Measurements from ENCODE around the gene CPNE7. TPM values are rescaled to one million over a fixed set of nuclear protein-coding genes. Genes with fewer than 3 reads are reported as not detected.

CPNE7 gene
- total RNA-seq, 4 donors from 2014 or later, result 0.44 to 1.1 TPM; not detected in 2

DNA sequence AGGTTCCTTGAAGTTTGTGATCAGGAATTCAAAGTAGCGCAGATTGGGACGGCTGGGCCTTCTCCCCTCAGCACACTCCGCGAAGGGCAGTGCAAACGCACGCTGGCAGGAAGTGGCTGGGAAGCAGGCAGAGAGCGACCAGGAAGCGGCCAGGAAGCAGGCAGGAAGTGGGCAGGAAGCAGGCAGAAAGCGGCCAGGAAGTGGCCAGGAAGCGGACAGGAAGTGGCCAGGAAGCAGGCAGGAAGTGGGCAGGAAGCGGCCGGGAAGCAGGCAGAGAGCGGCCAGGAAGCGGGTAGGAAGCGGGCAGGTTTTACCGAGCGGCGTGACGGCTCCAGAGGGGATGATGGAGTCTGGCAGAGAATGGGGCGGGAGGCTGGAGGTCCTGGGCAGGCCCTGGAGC is 41.1 kb downstream of the CPNE7 start:
- H3K27me3 ChIP-seq, result no peaks in the 10 kb centered on the region
- WGBS, 2 donors, result 77 to 79% methylated on average over 20 of the region's 20 CpGs

DNA sequence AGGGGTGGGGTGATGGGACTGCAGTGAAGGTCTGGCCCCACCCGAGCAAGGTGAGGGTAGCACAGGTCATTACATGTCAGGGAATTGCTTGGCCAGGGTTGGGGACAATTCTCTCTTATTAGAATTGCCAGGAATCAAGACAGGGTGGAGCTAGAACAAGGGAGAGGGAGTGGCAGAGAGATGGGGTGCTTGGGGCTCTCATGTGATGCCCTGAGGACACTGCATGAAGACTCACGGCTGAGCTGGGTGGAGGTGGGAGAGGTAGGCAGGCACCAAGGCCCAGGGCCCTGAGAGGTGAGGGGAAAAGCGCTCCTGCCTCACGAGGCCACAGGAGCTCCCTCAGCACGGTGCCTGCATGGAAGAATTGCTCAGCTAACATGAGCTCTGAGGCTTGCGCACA is 41.5 kb downstream of the CPNE7 start:
- H3K27ac ChIP-seq, result no peak overlapping the region
- peaks cover 0 to 4% of the 10 kb centered on the region in 2 donors for H3K4me1 ChIP-seq
- 64 to 71% methylated on average over 6 of the region's 6 CpGs for WGBS, 2 donors
- no peak for TF ChIP-seq POLR2A (IDR thresholded peaks at IDR 0.05)
- TF ChIP-seq, protein P1, sequence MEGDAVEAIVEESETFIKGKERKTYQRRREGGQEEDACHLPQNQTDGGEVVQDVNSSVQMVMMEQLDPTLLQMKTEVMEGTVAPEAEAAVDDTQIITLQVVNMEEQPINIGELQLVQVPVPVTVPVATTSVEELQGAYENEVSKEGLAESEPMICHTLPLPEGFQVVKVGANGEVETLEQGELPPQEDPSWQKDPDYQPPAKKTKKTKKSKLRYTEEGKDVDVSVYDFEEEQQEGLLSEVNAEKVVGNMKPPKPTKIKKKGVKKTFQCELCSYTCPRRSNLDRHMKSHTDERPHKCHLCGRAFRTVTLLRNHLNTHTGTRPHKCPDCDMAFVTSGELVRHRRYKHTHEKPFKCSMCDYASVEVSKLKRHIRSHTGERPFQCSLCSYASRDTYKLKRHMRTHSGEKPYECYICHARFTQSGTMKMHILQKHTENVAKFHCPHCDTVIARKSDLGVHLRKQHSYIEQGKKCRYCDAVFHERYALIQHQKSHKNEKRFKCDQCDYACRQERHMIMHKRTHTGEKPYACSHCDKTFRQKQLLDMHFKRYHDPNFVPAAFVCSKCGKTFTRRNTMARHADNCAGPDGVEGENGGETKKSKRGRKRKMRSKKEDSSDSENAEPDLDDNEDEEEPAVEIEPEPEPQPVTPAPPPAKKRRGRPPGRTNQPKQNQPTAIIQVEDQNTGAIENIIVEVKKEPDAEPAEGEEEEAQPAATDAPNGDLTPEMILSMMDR (IDR thresholded peaks at IDR 0.05), result no peak
- H3K9me3 ChIP-seq, result no peaks in the 10 kb centered on the region
- no peak for DNase-seq
- intact Hi-C loops (cut with DNase I), result no loop called here
- H3K36me3 ChIP-seq, result no peaks in the 10 kb centered on the region
- H3K4me3 ChIP-seq (replicated peaks in 1 of 3), result no peak overlapping the region
- H3K27me3 ChIP-seq, result no peaks in the 10 kb centered on the region

More for the DNA sequence above, 41.1 kb downstream of the CPNE7 start:
- Histone ChIP-seq H3K4me3 (replicated peaks in 1 of 3) (no peak overlapping the region), H3K36me3 (no peaks in the 10 kb centered on the region), H3K4me1 (peaks cover 0 to 4% of the 10 kb centered on the region in 2 donors), H3K9me3 (no peaks in the 10 kb centered on the region), H3K27ac (no peak overlapping the region)
- DNase-seq, result no peak
- intact Hi-C loops (cut with DNase I), result no loop called here
- TF ChIP-seq, protein P1 (IDR thresholded peaks at IDR 0.05), result no peak
- no peak for TF ChIP-seq POLR2A (IDR thresholded peaks at IDR 0.05)

DNA sequence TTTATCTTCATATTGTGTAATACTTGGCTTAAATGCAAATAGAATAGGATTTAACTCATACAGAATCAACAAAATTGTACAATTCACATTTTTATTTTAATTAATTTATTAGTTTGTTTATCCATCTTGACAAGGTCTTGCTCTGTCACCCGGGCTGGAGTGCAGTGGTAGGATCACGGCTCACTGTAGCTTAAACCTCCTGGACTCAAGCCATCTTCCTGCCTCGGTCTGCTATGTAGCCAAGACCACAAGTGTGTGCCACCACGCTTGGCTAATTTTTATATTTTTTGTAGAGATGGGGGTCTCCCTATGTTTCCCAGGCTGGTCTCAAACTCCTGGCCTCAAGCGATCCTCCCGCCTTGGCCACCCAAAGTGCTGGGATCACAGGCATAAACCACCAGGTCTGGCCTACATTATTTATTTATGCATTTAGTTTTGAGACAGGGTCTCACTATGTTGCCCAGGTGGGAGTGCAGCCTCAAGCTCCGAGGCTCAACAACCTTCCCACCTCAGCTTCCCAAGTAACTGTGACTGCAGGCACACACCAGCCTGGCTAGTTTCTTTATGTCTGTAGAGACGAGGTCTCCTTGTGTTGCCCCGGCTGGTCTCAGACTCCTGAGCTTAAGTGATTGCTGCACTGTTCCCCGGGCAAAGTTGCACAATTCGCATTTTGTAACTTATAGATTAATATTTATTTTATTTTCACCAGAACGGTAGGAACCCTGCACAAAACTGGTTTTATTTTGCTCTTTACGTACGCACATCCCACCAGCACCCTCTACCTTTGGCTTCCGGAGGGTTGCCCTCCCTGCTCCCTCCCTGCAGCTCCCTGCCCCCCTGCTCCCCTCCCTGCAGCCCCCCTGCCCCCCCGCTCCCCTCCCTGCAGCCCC is 42.8 kb downstream of the CPNE7 start:
- H3K4me1 ChIP-seq, result peaks cover 0 to 4% of the 10 kb centered on the region in 2 donors
- TF ChIP-seq, protein P1 (IDR thresholded peaks at IDR 0.05), result no peak
- no peak for TF ChIP-seq POLR2A (IDR thresholded peaks at IDR 0.05)
- intact Hi-C loops (cut with DNase I), result no loop called here
- H3K4me3 ChIP-seq (replicated peaks in 1 of 3), result no peak overlapping the region
- no peak overlapping the region for H3K27ac ChIP-seq
- DNase-seq, result peak; percentile 14 to 34
- WGBS, 2 donors, result 39 to 45% methylated on average over 16 of the region's 16 CpGs
- H3K36me3 ChIP-seq, result no peaks in the 10 kb centered on the region
- H3K27me3 ChIP-seq, result no peaks in the 10 kb centered on the region
- H3K9me3 ChIP-seq, result no peaks in the 10 kb centered on the region

DNA sequence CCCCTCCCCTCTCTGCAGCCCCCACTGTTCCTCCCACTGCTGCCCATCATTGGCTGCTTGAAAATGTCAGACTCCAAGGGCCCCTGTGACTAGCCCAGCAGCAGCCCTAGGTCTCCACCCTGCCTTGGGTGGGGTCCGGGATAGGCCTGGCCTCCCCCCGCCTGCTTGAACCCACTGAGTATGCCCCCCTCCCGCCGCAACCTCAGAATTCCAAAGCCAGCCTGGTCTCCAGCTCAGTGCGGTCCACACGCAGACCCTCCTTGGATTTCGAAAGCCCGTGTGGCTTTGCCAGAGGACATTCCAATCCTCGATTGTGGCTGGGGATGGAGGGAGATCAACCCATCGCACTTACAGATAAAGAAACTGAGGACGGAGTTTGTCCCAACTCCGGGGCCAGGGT is 44.3 kb downstream of the CPNE7 start:
- Histone ChIP-seq H3K27ac (no peak overlapping the region), H3K4me3 (replicated peaks in 1 of 3) (no peak overlapping the region), H3K4me1 (peaks cover 0 to 4% of the 10 kb centered on the region in 2 donors), H3K9me3 (no peaks in the 10 kb centered on the region), H3K36me3 (no peaks in the 10 kb centered on the region), H3K27me3 (no peaks in the 10 kb centered on the region)
- WGBS, 2 donors, result 44% methylated on average over 9 of the region's 12 CpGs; no CpG with 5 or more reads in 1 of the 2 donors
- intact Hi-C loops (cut with DNase I), result no loop called here
- DNase-seq, result no peak
- no peak for TF ChIP-seq POLR2A (IDR thresholded peaks at IDR 0.05)
- TF ChIP-seq, protein P1 (IDR thresholded peaks at IDR 0.05), result no peak

DNA sequence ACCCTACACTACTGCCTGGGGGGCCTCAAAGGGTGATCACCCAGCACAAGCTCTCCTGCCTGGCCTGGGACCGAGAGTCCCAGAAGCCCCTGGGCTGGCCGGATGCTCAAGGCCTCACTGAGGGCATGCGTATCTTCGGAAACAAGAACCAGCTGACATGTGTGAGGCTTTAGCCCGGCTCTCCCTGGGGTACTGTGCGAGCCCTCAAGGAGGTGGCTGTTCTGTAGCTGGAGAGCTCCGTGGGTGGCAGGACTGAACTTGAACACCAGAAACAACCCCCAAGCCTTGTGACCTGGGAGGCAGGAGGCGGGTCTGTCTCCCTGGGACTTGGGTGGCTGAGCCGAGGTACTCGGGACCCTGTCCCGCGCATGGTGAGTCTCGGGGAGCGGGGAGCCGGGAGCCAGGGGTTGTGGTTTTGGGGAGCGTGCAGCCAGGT is 44.9 kb downstream of the CPNE7 start:
- H3K9me3 ChIP-seq, result no peaks in the 10 kb centered on the region
- intact Hi-C loops (cut with DNase I), result no loop called here
- DNase-seq, result no peak
- TF ChIP-seq POLR2A (IDR thresholded peaks at IDR 0.05), result no peak
- TF ChIP-seq, protein P1 (IDR thresholded peaks at IDR 0.05), result no peak
- H3K36me3 ChIP-seq, result no peaks in the 10 kb centered on the region
- no peak overlapping the region for H3K27ac ChIP-seq
- peaks cover 0 to 4% of the 10 kb centered on the region in 2 donors for H3K4me1 ChIP-seq
- 46 to 57% methylated on average over 5 to 16 of the region's 16 CpGs for WGBS, 2 donors
- no peak overlapping the region for H3K4me3 ChIP-seq (replicated peaks in 1 of 3)
- no peaks in the 10 kb centered on the region for H3K27me3 ChIP-seq
